Measurements from ENCODE around the gene KRT2.

KRT2 gene

DNA sequence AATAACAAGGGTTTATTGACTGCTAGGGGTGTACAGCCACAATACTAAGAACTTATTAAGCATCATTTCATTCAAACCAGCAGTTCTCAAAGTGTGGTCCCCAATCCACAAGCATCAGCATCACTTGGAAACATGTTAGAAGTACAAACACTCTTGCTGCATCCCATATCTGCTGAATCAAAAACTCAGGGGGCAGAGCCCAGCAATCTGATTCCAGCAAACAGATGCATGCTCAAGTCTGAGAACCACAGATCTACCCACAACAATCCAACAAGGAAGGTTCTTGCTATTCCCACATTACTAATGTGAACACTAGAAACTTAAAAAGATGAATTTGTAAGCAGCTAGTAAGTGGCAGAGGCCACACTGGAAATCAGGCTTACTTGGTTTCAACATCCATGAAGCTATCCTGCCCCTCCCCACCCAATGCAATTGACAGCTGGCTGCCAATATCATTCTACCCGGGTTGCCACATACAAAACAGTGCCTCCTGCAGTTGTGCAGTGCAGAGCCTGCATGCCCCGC lies 45.1 kb upstream of the KRT2 start:
- TF ChIP-seq TAF1 (IDR thresholded peaks at IDR 0.05; ENCODE audit: borderline replicate concordance, insufficient read depth, low read length): no peak
- TF ChIP-seq POLR2AphosphoS5 (IDR thresholded peaks at IDR 0.05; ENCODE audit: low read depth, low read length): no peak
- TF ChIP-seq SIN3A (IDR thresholded peaks at IDR 0.05; ENCODE audit: borderline replicate concordance, insufficient read depth, low read length): no peak
- TF ChIP-seq FOXP2 (optimal IDR thresholded peaks at IDR 0.05; ENCODE audit: borderline replicate concordance, extremely low read depth, extremely low read length, insufficient read depth): no peak
- TF ChIP-seq, protein P1, sequence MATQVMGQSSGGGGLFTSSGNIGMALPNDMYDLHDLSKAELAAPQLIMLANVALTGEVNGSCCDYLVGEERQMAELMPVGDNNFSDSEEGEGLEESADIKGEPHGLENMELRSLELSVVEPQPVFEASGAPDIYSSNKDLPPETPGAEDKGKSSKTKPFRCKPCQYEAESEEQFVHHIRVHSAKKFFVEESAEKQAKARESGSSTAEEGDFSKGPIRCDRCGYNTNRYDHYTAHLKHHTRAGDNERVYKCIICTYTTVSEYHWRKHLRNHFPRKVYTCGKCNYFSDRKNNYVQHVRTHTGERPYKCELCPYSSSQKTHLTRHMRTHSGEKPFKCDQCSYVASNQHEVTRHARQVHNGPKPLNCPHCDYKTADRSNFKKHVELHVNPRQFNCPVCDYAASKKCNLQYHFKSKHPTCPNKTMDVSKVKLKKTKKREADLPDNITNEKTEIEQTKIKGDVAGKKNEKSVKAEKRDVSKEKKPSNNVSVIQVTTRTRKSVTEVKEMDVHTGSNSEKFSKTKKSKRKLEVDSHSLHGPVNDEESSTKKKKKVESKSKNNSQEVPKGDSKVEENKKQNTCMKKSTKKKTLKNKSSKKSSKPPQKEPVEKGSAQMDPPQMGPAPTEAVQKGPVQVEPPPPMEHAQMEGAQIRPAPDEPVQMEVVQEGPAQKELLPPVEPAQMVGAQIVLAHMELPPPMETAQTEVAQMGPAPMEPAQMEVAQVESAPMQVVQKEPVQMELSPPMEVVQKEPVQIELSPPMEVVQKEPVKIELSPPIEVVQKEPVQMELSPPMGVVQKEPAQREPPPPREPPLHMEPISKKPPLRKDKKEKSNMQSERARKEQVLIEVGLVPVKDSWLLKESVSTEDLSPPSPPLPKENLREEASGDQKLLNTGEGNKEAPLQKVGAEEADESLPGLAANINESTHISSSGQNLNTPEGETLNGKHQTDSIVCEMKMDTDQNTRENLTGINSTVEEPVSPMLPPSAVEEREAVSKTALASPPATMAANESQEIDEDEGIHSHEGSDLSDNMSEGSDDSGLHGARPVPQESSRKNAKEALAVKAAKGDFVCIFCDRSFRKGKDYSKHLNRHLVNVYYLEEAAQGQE (IDR thresholded peaks at IDR 0.05; ENCODE audit: insufficient read depth in 1 of 2, low read depth in 2 of 2, low read length in 2 of 2): no peak

- TF ChIP-seq POLR2AphosphoS5 (IDR thresholded peaks at IDR 0.05; ENCODE audit: low read depth, low read length): no peak
- TF ChIP-seq SIN3A (IDR thresholded peaks at IDR 0.05; ENCODE audit: borderline replicate concordance, insufficient read depth, low read length): no peak
- TF ChIP-seq TAF1 (IDR thresholded peaks at IDR 0.05; ENCODE audit: borderline replicate concordance, insufficient read depth, low read length): no peak
Observed at GRCh38 chr12:52696588-52696987, 44.6 kb upstream of the KRT2 start.

- no peak for TF ChIP-seq SIN3A (IDR thresholded peaks at IDR 0.05; ENCODE audit: borderline replicate concordance, insufficient read depth, low read length)
- TF ChIP-seq, protein P1 (IDR thresholded peaks at IDR 0.05; ENCODE audit: insufficient read depth in 1 of 2, low read depth in 2 of 2, low read length in 2 of 2): no peak
- no peak for TF ChIP-seq TAF1 (IDR thresholded peaks at IDR 0.05; ENCODE audit: borderline replicate concordance, insufficient read depth, low read length)
- TF ChIP-seq FOXP2 (optimal IDR thresholded peaks at IDR 0.05; ENCODE audit: borderline replicate concordance, extremely low read depth, extremely low read length, insufficient read depth): no peak
- no peak for TF ChIP-seq POLR2AphosphoS5 (IDR thresholded peaks at IDR 0.05; ENCODE audit: low read depth, low read length)
Observed at GRCh38 chr12:52695039-52695438, 43.0 kb upstream of the KRT2 start.

GRCh38 chr12:52694151-52694550 lies 42.1 kb upstream of the KRT2 start:
- TF ChIP-seq FOXP2 (optimal IDR thresholded peaks at IDR 0.05; ENCODE audit: borderline replicate concordance, extremely low read depth, extremely low read length, insufficient read depth) (no peak), TAF1 (IDR thresholded peaks at IDR 0.05; ENCODE audit: borderline replicate concordance, insufficient read depth, low read length) (no peak), SIN3A (IDR thresholded peaks at IDR 0.05; ENCODE audit: borderline replicate concordance, insufficient read depth, low read length) (no peak), POLR2AphosphoS5 (IDR thresholded peaks at IDR 0.05; ENCODE audit: low read depth, low read length) (no peak)
- TF ChIP-seq, protein P1 (IDR thresholded peaks at IDR 0.05; ENCODE audit: insufficient read depth in 1 of 2, low read depth in 2 of 2, low read length in 2 of 2): no peak

GRCh38 chr12:52693261-52693660 lies 41.2 kb upstream of the KRT2 start:
- TF ChIP-seq SIN3A (IDR thresholded peaks at IDR 0.05; ENCODE audit: borderline replicate concordance, insufficient read depth, low read length): no peak
- no peak for TF ChIP-seq POLR2AphosphoS5 (IDR thresholded peaks at IDR 0.05; ENCODE audit: low read depth, low read length)
- no peak for TF ChIP-seq TAF1 (IDR thresholded peaks at IDR 0.05; ENCODE audit: borderline replicate concordance, insufficient read depth, low read length)
- TF ChIP-seq, protein P1 (IDR thresholded peaks at IDR 0.05; ENCODE audit: insufficient read depth in 1 of 2, low read depth in 2 of 2, low read length in 2 of 2): no peak
- TF ChIP-seq FOXP2 (optimal IDR thresholded peaks at IDR 0.05; ENCODE audit: borderline replicate concordance, extremely low read depth, extremely low read length, insufficient read depth): no peak
